A549 (cell line): ENCODE results near the gene HHLA2.

Experiments
- JUN ChIP-seq, 2 experiments: fragments of >200 bp; sonication (Bioruptor Twin); formaldehyde crosslinking; IDR thresholded peaks; 2 replicates in 1 of 2; 3 replicates in 1 of 2; pipeline ENCODE4 v1.6.1; 2016 to 2017
- POLR2A ChIP-seq: IDR thresholded peaks from 2 replicates; pipeline ENCODE4 v1.6.1; 2012; ENCODE audit warnings: mild to moderate bottlenecking, low read length
- ZNF302 ChIP-seq: fragments of 250-450 bp; sonication (Bioruptor Pico); IDR thresholded peaks from 2 replicates; pipeline ENCODE4 v1.9.0; 2021; ENCODE audit warnings: inconsistent platforms, mild to moderate bottlenecking, moderate library complexity
- TF ChIP-seq, protein P1 (sequence below): fragments of >200 bp; sonication (Bioruptor Twin); formaldehyde crosslinking; IDR thresholded peaks from 3 replicates; pipeline ENCODE4 v1.5.1; 2016

DNA sequence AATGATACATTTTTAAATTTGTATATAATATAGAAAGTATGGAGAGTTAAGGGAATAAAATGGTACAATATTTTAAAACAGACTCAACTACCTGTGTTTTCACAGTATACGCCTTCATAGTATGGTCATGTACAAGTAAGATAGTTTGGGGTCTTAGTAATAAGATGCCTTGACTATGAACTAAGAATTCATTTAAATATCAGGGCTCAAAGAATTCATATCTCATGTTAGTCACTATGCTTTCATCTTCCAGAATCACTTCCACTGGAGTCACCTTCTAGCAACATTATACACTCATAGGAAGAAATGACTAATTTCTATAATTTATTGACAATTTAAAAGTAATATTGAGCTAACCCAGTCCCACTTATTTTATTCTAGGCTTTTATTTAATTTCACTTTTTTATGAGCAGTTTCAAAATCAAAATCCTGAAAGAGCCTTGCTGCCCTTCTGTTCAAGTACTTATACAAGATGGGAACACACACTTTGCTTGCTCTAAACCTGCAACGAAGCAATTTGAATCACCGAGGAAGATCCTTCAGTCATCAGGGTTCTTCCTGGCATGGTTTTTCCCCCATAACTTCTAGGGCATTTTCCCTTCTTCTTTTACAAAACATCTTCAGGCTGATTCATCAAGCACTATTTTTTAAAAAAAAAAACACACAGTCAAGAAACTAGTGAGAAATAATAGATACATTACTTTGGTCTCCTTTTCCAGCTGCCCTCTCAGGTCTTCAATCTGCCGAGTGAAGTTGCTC lies 119.9 kb downstream of the HHLA2 start:
- TF ChIP-seq, protein P1, sequence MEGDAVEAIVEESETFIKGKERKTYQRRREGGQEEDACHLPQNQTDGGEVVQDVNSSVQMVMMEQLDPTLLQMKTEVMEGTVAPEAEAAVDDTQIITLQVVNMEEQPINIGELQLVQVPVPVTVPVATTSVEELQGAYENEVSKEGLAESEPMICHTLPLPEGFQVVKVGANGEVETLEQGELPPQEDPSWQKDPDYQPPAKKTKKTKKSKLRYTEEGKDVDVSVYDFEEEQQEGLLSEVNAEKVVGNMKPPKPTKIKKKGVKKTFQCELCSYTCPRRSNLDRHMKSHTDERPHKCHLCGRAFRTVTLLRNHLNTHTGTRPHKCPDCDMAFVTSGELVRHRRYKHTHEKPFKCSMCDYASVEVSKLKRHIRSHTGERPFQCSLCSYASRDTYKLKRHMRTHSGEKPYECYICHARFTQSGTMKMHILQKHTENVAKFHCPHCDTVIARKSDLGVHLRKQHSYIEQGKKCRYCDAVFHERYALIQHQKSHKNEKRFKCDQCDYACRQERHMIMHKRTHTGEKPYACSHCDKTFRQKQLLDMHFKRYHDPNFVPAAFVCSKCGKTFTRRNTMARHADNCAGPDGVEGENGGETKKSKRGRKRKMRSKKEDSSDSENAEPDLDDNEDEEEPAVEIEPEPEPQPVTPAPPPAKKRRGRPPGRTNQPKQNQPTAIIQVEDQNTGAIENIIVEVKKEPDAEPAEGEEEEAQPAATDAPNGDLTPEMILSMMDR = no peak
- TF ChIP-seq ZNF302 (CRISPR knock-in tag) = no peak
- no peak for TF ChIP-seq POLR2A
- no peak for TF ChIP-seq JUN (IDR thresholded peaks at IDR 0.05)
